ENCODE measurements around the gene ASCC3.

Gene ASCC3

GRCh38 chr6:100487638-100488037, 393.5 kb downstream of the ASCC3 start:
- no peak overlapping the region for H3K4me3 ChIP-seq (ENCODE audit: low read depth, low read length)
- TF ChIP-seq CTCF (IDR thresholded peaks at IDR 0.05; ENCODE audit: insufficient read depth, low read depth, low read length, missing control alignments): no peak
- DNase-seq (ENCODE audit: low read depth): no peak

GRCh38 chr6:100485268-100485667, 395.9 kb downstream of the ASCC3 start:
- no peak for TF ChIP-seq CTCF (IDR thresholded peaks at IDR 0.05; ENCODE audit: insufficient read depth, low read depth, low read length, missing control alignments)
- DNase-seq (ENCODE audit: low read depth): no peak
- H3K4me3 ChIP-seq (ENCODE audit: low read depth, low read length): no peak overlapping the region

DNA sequence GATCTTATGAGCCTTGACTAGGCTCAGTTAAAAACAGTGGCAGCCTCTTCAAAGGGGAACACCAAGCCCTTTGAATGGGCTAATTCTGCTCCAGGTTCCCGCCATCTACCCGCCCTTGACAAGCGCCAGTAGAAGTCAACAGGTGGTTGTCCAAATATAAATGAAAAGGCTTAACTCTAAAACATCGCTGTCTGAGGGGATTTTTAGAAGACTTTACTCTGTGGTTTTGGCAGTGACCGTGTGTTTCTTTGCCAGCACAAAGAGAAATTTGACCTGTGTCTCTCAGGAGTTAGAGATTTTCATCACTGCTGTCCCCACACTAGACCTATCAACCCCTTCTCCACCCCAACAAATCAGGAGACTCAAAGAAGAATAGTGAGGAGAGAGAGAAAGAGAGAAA, 396.7 kb downstream of the ASCC3 start:
- DNase-seq (ENCODE audit: low read depth): peak; percentile 64
- H3K4me3 ChIP-seq (ENCODE audit: low read depth, low read length): no peak overlapping the region
- no peak for TF ChIP-seq CTCF (IDR thresholded peaks at IDR 0.05; ENCODE audit: insufficient read depth, low read depth, low read length, missing control alignments)

- no peak overlapping the region for H3K4me3 ChIP-seq (ENCODE audit: low read depth, low read length)
- TF ChIP-seq CTCF (IDR thresholded peaks at IDR 0.05; ENCODE audit: insufficient read depth, low read depth, low read length, missing control alignments): no peak
- DNase-seq (ENCODE audit: low read depth): no peak
Observed at GRCh38 chr6:100482698-100483097, 398.4 kb downstream of the ASCC3 start.

GRCh38 chr6:100479179-100480035, 401.7 kb downstream of the ASCC3 start:
- no peak overlapping the region for H3K4me3 ChIP-seq (ENCODE audit: low read depth, low read length)
- DNase-seq (ENCODE audit: low read depth): peak; percentile 76
- peak; percentile 67 for TF ChIP-seq CTCF (IDR thresholded peaks at IDR 0.05; ENCODE audit: insufficient read depth, low read depth, low read length, missing control alignments)

DNA sequence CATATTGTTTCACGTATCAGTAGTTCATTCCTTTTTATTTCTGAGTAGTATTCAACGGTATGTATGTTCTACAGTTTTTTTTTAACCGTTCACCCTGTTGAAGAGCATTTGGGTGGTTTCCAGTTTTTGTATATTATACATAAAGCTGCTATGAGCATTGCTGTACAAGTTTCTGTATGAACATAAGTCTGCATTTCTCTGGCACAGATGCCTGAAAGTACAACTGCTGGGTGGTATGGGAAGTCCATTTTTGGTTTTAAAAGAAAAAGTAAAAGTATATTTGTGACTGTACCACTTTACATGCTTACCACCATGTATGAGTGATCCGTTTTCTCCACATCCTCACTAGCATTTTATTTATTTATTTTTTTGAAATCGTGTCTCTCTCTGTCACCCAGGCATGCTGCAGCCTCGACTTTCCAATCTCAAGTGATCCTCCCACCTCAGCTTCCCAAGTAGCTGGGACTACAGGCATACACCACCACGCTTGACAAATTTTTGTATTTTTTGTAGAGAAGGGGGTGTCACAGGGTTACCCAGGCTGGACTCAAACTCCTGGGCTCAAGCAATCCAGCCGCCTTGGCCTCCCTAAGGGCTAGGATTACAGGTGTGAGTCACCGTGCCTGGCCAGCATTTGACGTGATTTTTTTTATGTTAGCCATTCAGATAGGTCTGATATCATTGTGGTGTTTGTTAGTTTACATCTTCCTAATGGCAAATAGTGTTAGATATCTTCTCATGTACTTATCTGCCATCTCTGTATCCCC, 405.4 kb downstream of the ASCC3 start:
- H3K4me3 ChIP-seq (ENCODE audit: low read depth, low read length): no peak overlapping the region; the same call in 1 of the 2 replicates
- peak; percentile 81 for DNase-seq (ENCODE audit: low read depth)
- no peak for TF ChIP-seq CTCF (IDR thresholded peaks at IDR 0.05; ENCODE audit: insufficient read depth, low read depth, low read length, missing control alignments)
